ENCODE measurements around the gene MINDY3.

MINDY3 gene

DNA sequence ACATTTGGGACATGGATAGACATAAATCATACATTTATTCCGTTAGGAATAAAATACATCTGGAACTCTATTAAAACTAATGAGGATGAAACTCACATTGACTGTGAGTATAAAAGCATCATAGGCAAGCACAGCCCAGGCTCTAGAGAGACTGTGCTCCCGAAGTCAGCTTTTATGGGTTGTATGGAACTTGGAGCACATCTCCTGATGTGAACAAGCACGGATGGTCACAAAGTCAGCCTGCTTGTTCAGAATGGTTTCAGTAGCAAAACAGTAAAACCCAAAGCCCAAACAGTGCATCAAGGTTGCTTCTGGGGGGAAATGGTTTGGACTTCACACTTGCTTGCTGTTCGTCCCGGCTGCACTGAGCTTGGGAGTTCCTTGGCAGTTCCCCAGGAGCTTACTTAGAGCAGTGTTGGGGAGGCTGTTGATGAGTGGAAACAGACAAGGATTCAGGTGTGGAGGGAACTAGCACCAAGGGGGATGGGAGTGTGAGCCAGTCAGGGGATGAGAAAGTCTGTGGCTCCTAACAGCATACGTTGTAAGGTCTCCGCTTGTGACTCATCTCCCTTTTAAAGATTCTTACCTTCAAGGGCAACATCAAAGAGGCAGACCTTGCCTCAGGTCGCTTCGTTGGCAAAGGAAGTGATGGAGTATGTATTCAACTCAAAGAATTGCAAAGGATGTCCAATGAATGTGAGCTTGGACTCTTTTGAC is 120.9 kb downstream of the MINDY3 start:
- in situ Hi-C loops (cut with HindIII; ENCODE audit: low sequenced_read_pairs) = no loop called here
- H3K4me3 ChIP-seq (ENCODE audit: low read depth, low read length) = no peak overlapping the region
- DNase-seq (ENCODE audit: low read depth) = no peak
- TF ChIP-seq, protein P1, sequence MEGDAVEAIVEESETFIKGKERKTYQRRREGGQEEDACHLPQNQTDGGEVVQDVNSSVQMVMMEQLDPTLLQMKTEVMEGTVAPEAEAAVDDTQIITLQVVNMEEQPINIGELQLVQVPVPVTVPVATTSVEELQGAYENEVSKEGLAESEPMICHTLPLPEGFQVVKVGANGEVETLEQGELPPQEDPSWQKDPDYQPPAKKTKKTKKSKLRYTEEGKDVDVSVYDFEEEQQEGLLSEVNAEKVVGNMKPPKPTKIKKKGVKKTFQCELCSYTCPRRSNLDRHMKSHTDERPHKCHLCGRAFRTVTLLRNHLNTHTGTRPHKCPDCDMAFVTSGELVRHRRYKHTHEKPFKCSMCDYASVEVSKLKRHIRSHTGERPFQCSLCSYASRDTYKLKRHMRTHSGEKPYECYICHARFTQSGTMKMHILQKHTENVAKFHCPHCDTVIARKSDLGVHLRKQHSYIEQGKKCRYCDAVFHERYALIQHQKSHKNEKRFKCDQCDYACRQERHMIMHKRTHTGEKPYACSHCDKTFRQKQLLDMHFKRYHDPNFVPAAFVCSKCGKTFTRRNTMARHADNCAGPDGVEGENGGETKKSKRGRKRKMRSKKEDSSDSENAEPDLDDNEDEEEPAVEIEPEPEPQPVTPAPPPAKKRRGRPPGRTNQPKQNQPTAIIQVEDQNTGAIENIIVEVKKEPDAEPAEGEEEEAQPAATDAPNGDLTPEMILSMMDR (IDR thresholded peaks at IDR 0.05; ENCODE audit: low read depth, low read length, missing control alignments) = no peak

DNA sequence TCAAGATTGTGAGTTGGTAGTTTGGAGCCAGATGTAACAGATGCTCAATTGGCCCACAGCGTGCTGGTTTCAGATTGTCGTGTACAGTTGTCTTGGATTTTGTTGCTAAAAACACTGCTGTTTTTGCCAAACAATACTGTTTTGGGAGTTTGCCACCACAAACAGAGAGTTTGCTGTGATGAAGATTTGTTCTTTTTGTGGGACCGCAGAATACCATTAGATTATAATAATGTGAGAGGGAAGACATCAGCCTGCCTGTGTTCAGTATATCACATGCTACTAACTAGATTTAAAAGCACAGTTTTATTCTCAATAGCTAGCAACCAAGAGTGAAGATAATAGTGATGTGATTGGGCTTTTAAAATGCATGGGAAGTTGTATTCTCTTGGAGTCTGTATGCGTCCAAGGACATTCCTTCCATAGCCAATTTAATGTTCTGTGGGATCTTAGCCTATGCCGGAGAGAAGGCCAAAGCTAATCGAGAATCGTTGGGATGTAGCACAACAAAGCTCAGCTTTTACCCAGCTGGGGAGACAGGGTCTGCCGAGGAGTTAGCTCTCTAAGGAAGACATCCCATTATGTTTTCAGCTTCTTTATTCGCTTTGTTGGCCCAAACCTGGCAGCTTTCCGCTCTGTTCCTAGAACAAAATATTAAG is 121.9 kb downstream of the MINDY3 start:
- peak; percentile 53 for DNase-seq (ENCODE audit: low read depth)
- in situ Hi-C loops (cut with HindIII; ENCODE audit: low sequenced_read_pairs) = no loop called here

DNA sequence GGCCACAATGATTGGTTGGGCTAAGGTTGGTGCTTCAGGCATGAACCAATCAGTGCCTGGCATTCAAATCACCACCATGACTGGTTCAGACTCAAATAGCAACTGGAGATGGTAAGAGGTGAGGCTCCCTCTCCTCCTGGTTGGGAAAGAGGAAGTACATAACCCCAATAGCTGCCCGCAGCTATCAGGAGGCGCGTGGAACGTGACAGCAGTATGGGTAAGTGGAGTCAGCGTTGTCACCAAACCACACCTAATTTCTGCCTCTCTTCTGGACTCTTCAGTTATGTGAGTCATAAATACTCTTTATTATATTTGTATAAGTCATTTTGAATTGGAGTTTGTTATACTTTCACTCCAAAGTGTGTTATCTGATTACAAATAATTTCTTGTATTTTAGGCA is 122.7 kb downstream of the MINDY3 start:
- no peak for DNase-seq (ENCODE audit: low read depth)
- H3K4me3 ChIP-seq (ENCODE audit: low read depth, low read length) = no peak overlapping the region
- TF ChIP-seq, protein P1 (IDR thresholded peaks at IDR 0.05; ENCODE audit: low read depth, low read length, missing control alignments) = no peak
- in situ Hi-C loops (cut with HindIII; ENCODE audit: low sequenced_read_pairs) = no loop called here

More for the DNA sequence above, 121.9 kb downstream of the MINDY3 start:
- TF ChIP-seq, protein P1 (IDR thresholded peaks at IDR 0.05; ENCODE audit: low read depth, low read length, missing control alignments) = no peak
- no peak overlapping the region for H3K4me3 ChIP-seq (ENCODE audit: low read depth, low read length)

DNA sequence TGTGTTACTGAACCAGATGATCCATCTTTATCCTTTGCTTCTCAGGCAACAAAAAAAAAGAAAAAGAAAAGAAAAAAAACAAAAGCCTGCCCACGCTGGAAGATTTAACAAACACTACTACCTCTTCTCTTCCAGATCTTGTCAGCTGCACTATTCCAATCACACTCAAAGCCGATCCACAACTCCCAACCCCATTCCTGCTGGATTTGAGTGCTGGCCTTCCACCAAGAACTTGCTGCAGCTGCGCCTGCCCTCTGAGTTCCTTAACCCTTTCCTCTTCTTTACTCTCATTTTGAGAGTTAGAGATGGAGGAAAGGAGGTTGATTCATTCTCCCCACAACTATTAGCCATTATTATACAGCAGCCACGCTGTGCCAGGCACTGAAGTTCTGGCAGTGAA is 124.5 kb downstream of the MINDY3 start:
- DNase-seq (ENCODE audit: low read depth) = no peak
- in situ Hi-C loops (cut with HindIII; ENCODE audit: low sequenced_read_pairs) = no loop called here
- TF ChIP-seq, protein P1 (IDR thresholded peaks at IDR 0.05; ENCODE audit: low read depth, low read length, missing control alignments) = no peak
- no peak overlapping the region for H3K4me3 ChIP-seq (ENCODE audit: low read depth, low read length)

DNA sequence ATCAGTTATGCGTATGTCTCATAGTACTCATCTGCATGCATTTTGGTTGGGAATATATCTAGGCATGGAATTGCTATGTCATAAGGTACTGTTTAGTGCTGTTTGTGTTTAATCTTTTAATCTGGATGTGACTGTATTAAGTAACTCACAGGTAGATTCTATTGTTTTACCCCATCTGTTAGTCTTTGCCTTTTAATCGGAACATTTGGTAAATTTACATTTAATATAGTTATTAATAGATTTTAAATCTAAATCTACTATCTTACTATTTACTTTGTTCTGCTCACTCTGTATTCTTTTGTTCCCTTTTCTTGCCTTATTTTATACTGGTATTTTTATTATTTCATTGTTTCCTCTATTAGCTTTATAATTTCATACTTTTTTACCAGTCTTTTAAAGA is 130.0 kb downstream of the MINDY3 start:
- in situ Hi-C loops (cut with HindIII; ENCODE audit: low sequenced_read_pairs) = no loop called here
- H3K4me3 ChIP-seq (ENCODE audit: low read depth, low read length) = no peak overlapping the region
- no peak for DNase-seq (ENCODE audit: low read depth)
- TF ChIP-seq, protein P1 (IDR thresholded peaks at IDR 0.05; ENCODE audit: low read depth, low read length, missing control alignments) = no peak

DNA sequence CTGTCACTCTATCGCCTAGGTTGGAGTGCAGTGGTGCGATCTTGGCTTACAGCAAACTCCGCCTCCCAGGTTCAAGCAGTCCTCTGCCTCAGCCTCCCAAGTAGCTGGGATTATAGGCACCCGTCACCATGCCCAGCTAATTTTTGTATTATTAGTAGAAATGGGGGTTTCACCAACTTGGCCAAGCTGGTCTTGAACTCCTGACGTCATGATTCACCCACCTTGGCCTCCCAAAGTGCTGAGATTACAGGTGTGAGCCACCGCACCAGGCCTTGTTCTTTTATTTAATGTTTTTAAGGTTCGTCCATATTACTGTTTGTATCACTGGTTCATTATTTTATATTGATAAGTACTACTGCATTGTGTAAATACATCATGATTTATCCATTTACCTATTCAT is 130.4 kb downstream of the MINDY3 start:
- H3K4me3 ChIP-seq (ENCODE audit: low read depth, low read length) = no peak overlapping the region
- no peak for DNase-seq (ENCODE audit: low read depth)
- TF ChIP-seq, protein P1 (IDR thresholded peaks at IDR 0.05; ENCODE audit: low read depth, low read length, missing control alignments) = no peak
- in situ Hi-C loops (cut with HindIII; ENCODE audit: low sequenced_read_pairs) = no loop called here
